ENCODE data around the gene SHC3. TPM values are rescaled to one million over a fixed set of nuclear protein-coding genes. Genes with fewer than 3 reads are reported as not detected.

The SHC3 gene
- total RNA-seq, 1 experiment from 2014 or later: 0.27 TPM

DNA sequence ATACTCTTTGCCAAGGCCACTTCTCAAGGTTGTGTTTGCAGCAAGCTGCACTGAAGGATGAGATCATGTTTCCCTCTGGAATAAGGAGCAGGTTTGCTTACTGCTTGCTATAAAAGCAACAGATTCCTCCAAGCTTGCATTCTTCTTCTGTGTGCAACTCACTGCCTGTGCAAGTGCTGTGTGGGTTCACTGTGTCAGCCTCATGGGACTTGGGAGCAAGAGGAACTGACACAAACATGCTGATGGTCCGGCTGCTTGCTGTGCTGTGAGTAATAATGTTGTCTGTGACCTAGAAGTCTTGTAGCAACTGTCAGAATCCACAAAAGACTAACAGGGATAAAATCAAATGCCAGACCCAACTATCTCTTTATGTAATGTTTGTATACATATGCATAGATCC, 33.6 kb upstream of the SHC3 start:
- Histone ChIP-seq H3K4me1 (ENCODE audit: control insufficient read depth in 1 of 2, insufficient read depth in 2 of 2, low read length in 2 of 2) (no peaks in the 10 kb centered on the region), H4K20me1 (ENCODE audit: insufficient read depth) (no peaks in the 10 kb centered on the region), H3K9ac (ENCODE audit: low read length) (no peak overlapping the region), H3K9me2 (ENCODE audit: insufficient read depth) (no peaks in the 10 kb centered on the region), H3K36me3 (ENCODE audit: control insufficient read depth in 1 of 2, insufficient read depth in 2 of 2, low read length in 2 of 2) (no peaks in the 10 kb centered on the region), H3K27me3 (ENCODE audit: insufficient read depth, low read length) (0 out of 2 replicates have a peak, but pooled peaks cover 5% of the 10 kb centered on the region), H3K4me2 (ENCODE audit: low read length) (no peak overlapping the region), H3K79me2 (ENCODE audit: insufficient read depth, low read length) (no peaks in the 10 kb centered on the region), H3K27ac (ENCODE audit: low read depth, low read length) (no peak overlapping the region), H3K9me3 (ENCODE audit: control insufficient read depth in 1 of 2, insufficient read depth in 1 of 2, low read depth in 1 of 2, low read length in 2 of 2) (no peaks in the 10 kb centered on the region), H2AFZ (ENCODE audit: low read depth, low read length, poor library complexity, severe bottlenecking) (no peak overlapping the region), H3K4me3 (replicated peaks in 1 of 2; ENCODE audit: low read depth in 1 of 2, low read length in 2 of 2) (no peak overlapping the region)
- TF ChIP-seq EGR1 (IDR thresholded peaks at IDR 0.05; ENCODE audit: low read depth): no peak
- TF ChIP-seq ELF1 (IDR thresholded peaks at IDR 0.05; ENCODE audit: borderline replicate concordance, low read depth): no peak
- TF ChIP-seq, protein P1, sequence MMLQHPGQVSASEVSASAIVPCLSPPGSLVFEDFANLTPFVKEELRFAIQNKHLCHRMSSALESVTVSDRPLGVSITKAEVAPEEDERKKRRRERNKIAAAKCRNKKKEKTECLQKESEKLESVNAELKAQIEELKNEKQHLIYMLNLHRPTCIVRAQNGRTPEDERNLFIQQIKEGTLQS (IDR thresholded peaks at IDR 0.05): no peak
- TF ChIP-seq ZNF274 (IDR thresholded peaks at IDR 0.05; ENCODE audit: low read depth, low read length): no peak
- TF ChIP-seq RAD21 (IDR thresholded peaks at IDR 0.05; ENCODE audit: low read depth): no peak
- TF ChIP-seq JUND (IDR thresholded peaks at IDR 0.05): no peak
- no peak for TF ChIP-seq ZFX (IDR thresholded peaks at IDR 0.05)
- TF ChIP-seq POLR2AphosphoS5 (IDR thresholded peaks at IDR 0.05; ENCODE audit: low read depth, low read length): no peak
- no peak for TF ChIP-seq CBX3 (IDR thresholded peaks at IDR 0.05; ENCODE audit: low read depth)
- TF ChIP-seq, protein P2, sequence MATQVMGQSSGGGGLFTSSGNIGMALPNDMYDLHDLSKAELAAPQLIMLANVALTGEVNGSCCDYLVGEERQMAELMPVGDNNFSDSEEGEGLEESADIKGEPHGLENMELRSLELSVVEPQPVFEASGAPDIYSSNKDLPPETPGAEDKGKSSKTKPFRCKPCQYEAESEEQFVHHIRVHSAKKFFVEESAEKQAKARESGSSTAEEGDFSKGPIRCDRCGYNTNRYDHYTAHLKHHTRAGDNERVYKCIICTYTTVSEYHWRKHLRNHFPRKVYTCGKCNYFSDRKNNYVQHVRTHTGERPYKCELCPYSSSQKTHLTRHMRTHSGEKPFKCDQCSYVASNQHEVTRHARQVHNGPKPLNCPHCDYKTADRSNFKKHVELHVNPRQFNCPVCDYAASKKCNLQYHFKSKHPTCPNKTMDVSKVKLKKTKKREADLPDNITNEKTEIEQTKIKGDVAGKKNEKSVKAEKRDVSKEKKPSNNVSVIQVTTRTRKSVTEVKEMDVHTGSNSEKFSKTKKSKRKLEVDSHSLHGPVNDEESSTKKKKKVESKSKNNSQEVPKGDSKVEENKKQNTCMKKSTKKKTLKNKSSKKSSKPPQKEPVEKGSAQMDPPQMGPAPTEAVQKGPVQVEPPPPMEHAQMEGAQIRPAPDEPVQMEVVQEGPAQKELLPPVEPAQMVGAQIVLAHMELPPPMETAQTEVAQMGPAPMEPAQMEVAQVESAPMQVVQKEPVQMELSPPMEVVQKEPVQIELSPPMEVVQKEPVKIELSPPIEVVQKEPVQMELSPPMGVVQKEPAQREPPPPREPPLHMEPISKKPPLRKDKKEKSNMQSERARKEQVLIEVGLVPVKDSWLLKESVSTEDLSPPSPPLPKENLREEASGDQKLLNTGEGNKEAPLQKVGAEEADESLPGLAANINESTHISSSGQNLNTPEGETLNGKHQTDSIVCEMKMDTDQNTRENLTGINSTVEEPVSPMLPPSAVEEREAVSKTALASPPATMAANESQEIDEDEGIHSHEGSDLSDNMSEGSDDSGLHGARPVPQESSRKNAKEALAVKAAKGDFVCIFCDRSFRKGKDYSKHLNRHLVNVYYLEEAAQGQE (IDR thresholded peaks at IDR 0.05; ENCODE audit: low read depth): no peak
- TF ChIP-seq EZH2phosphoT487 (IDR thresholded peaks at IDR 0.05; ENCODE audit: borderline replicate concordance): no peak
- TF ChIP-seq POLR2A (IDR thresholded peaks at IDR 0.05; ENCODE audit: borderline replicate concordance, extremely low read depth, insufficient read depth, insufficient read length): no peak
- TF ChIP-seq SP1 (IDR thresholded peaks at IDR 0.05; ENCODE audit: low read depth): no peak
- TF ChIP-seq, protein P3, sequence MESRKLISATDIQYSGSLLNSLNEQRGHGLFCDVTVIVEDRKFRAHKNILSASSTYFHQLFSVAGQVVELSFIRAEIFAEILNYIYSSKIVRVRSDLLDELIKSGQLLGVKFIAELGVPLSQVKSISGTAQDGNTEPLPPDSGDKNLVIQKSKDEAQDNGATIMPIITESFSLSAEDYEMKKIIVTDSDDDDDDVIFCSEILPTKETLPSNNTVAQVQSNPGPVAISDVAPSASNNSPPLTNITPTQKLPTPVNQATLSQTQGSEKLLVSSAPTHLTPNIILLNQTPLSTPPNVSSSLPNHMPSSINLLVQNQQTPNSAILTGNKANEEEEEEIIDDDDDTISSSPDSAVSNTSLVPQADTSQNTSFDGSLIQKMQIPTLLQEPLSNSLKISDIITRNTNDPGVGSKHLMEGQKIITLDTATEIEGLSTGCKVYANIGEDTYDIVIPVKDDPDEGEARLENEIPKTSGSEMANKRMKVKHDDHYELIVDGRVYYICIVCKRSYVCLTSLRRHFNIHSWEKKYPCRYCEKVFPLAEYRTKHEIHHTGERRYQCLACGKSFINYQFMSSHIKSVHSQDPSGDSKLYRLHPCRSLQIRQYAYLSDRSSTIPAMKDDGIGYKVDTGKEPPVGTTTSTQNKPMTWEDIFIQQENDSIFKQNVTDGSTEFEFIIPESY (IDR thresholded peaks at IDR 0.05; ENCODE audit: extremely low read depth, insufficient replicate concordance, low read length): no peak
- no peak for TF ChIP-seq CEBPB (IDR thresholded peaks at IDR 0.05; ENCODE audit: low read depth)
- TF ChIP-seq, protein P4, sequence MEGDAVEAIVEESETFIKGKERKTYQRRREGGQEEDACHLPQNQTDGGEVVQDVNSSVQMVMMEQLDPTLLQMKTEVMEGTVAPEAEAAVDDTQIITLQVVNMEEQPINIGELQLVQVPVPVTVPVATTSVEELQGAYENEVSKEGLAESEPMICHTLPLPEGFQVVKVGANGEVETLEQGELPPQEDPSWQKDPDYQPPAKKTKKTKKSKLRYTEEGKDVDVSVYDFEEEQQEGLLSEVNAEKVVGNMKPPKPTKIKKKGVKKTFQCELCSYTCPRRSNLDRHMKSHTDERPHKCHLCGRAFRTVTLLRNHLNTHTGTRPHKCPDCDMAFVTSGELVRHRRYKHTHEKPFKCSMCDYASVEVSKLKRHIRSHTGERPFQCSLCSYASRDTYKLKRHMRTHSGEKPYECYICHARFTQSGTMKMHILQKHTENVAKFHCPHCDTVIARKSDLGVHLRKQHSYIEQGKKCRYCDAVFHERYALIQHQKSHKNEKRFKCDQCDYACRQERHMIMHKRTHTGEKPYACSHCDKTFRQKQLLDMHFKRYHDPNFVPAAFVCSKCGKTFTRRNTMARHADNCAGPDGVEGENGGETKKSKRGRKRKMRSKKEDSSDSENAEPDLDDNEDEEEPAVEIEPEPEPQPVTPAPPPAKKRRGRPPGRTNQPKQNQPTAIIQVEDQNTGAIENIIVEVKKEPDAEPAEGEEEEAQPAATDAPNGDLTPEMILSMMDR (IDR thresholded peaks at IDR 0.05 in 2 of 3, conservative IDR thresholded peaks at IDR 0.05 in 1 of 3; ENCODE audit: borderline replicate concordance in 1 of 3, insufficient read depth in 1 of 3, low read depth in 2 of 3, low read length in 2 of 3): no peak
- TF ChIP-seq, protein P5, sequence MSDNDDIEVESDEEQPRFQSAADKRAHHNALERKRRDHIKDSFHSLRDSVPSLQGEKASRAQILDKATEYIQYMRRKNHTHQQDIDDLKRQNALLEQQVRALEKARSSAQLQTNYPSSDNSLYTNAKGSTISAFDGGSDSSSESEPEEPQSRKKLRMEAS (IDR thresholded peaks at IDR 0.05): no peak
- TF ChIP-seq TCF7L2 (IDR thresholded peaks at IDR 0.05; ENCODE audit: borderline replicate concordance, extremely low read depth, insufficient read depth, insufficient read length): no peak
- intact Hi-C loops (cut with micrococcal nuclease): no loop called here
- no peak for DNase-seq (ENCODE audit: low read depth, low spot score)
- ChIA-PET POLR2A (no interaction called here), RAD21 (ENCODE audit: low non-redundant PET in 1 of 2, low total read pairs in 2 of 2, uncharacterized antibody in 2 of 2, unreplicated experiment in 2 of 2) (no interaction called here), CTCF (no interaction called here)
- BruUV-seq (replicated peaks): no TSS peak
- ATAC-seq: no peak

All from HCT116 (cell line).